Fibroblast of gingiva (primary cell): ENCODE results near the gene CCNG2.

Experiments
- DNase-seq: peaks from one replicate; pipeline ENCODE4 v3.0.0-alpha.2; 2011; ENCODE audit warnings: low read depth

CCNG2 gene

GRCh38 chr4:77178560-77178959 lies 21.6 kb downstream of the CCNG2 start:
- DNase-seq, result no peak

DNA sequence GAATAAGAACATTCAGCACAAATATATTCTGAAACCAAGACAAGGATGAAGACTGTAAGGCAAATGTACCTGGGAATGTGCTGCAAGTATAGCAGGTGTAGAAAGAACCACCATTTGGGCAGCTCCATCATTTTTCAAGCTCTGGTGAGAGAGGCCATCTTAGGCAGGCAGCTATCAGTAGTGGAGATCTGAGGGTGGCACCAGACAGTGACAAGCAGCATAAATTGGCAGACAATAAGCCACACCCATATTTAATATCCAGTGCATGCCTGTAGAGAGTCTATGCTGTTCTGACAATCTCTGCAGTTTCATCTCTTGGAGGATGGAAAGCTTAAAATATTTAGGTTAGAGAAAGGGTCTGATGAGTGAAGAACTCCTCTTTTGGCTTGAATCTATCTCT lies 22.5 kb downstream of the CCNG2 start:
- DNase-seq, result no peak

GRCh38 chr4:77181720-77182119 lies 24.7 kb downstream of the CCNG2 start:
- DNase-seq, result no peak

GRCh38 chr4:77183777-77184420 lies 26.9 kb downstream of the CCNG2 start:
- no peak for DNase-seq

GRCh38 chr4:77184974-77185373 lies 28.0 kb downstream of the CCNG2 start:
- no peak for DNase-seq

GRCh38 chr4:77185686-77186085 lies 28.7 kb downstream of the CCNG2 start:
- DNase-seq, result no peak

- no peak for DNase-seq
These were observed 30.3 kb downstream of the CCNG2 start for GRCh38 chr4:77187322-77187721.

DNA sequence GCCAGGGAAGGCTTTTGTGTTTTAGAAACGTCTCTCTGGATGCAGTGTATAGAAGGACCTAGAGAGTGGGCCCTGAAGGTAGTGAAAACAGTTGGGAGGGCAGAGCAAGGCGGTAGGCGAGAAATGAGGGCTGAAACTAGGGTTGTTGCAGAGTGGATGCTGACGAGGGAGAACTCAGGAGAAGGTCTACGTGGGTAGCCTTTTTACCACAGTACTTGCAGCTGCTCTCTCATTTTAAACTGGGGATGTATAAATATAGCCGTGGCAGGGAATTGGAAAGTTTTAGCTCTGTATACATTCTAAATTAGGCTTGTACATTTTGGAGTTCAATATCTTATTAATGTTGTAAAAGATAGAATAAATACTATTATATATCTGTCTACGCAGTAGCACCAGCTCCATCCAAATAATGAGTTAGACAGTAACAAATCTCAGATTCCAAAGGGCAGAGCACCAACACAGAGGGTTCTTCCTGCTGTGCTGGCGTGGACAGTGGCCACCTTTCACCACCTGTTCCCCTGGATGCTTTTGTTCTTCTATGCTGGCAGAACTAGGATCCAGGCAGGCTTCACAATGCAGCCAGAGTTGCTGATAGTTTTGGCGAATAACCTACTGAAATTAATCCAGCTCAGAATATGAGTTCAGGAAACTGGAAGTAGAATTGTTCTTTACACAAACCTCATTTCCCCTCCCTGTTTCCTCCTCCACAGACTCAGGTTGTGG lies 31.7 kb downstream of the CCNG2 start:
- DNase-seq, result no peak

- DNase-seq, result no peak
These were observed 32.4 kb downstream of the CCNG2 start for GRCh38 chr4:77189412-77189811.

DNA sequence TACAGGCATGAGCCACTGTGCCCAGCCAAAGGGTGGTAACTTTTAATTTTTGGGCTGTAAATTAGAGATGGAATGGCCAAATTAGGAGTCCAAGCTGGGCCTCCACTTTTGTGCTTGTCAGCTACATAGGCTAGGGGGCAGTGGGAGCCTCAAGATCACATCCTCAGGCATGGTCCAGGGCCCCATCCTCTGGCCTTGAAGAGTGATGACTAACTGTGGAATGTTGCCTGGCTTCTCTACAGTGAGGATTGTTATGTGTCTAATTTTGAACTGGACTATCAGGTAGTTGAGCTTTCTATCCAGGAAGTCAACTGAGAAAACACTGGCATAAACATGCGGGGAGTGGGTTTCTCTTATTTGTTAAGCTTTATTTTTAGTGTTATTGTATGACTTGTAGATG lies 33.0 kb downstream of the CCNG2 start:
- DNase-seq, result no peak

- DNase-seq, result no peak
These were observed 36.0 kb downstream of the CCNG2 start for GRCh38 chr4:77193046-77193445.

DNA sequence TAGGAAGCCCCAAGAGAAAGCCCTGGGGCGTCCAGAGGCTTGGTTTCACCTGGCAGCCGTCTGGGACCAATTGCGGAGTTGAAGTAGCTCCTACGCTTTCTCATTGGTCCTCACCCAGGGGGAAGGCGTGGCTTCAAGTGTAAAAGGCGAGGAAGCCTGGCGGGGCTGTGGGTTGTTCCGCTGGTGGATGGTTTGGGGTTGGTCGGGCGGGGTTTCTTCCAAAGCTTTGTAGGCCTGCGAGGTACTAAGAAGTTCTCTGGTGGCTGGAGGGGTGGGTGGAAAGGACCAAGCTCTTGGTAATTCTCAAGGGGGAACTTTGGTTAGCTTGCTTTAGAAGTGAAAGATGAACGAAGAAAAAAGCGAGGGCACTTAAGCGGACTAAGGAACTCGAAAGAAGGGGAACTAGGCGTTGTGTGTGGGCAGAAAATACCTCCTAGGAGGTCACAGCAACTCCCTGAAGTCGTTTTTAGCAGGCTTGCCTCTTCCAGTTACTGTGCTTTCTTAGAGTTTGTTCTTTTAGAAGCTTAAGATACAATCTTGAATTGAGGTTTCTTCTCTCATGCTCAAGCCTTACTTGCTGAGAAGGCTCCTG lies 36.6 kb downstream of the CCNG2 start:
- DNase-seq, result no peak

DNA sequence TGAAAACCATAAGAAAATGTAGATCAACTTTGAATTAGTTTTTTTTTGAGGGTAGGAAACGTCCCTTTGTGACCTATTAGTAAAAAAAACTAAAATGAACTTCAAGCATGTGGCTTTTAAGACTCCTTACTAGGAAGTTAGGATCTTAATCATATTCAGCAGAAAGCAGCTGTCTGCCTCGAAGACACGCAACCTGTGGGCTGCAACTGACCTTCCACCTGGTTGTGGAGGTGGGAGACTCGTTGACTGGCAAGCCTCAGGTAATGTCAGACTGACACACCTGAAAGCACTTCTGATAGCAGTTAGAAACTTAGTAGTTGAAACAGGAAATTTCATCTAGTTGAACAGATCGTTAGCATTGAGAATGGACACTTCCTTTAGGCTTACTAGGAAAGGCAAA lies 37.4 kb downstream of the CCNG2 start:
- DNase-seq, result no peak

- no peak for DNase-seq
These were observed 38.0 kb downstream of the CCNG2 start for GRCh38 chr4:77194989-77195388.

DNA sequence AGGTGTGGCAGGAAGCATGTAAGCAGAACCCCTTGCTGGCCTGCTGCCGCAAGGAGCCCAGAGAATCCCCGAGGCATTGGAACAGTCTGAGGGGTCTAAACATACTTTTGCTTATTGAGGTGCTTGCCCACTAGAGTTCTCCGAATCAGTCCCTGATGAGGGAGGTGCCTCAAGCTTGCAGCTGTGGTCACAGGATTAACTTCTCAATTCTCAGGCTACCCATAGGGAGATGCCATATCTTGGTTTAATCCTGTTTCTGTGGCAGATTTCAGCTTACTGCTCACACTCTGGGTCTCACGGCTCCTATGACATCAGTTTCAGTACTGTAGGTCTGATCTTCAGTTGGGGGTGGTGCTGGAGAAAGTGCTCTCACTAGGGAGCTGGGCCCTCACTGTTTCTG lies 39.9 kb downstream of the CCNG2 start:
- DNase-seq, result no peak

- DNase-seq, result no peak
These were observed 40.4 kb downstream of the CCNG2 start for GRCh38 chr4:77197361-77197760.

GRCh38 chr4:77197831-77198230 lies 40.8 kb downstream of the CCNG2 start:
- DNase-seq, result no peak

DNA sequence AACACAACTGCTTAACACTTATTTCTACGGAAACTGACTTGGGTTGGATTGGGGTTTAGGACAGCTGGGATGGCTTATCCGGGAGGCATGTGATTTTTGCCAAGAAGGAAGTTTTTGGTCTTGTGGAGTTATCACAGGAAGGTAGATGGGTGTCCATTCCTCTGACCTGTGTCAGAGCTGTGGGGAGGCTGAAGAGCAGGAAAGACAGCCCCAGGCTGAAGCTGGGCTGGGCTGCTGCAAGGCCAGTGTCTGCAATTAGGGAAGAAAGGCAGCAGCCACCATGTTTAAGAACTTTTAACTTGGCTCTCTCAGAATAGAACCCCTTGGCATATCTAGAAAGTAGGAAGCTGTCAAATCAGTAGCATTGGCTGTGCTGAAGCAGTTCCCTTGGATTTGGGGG lies 42.3 kb downstream of the CCNG2 start:
- DNase-seq, result no peak

- no peak for DNase-seq
These were observed 42.7 kb downstream of the CCNG2 start for GRCh38 chr4:77199701-77200100.

GRCh38 chr4:77201343-77201742 lies 44.3 kb downstream of the CCNG2 start:
- DNase-seq, result no peak

DNA sequence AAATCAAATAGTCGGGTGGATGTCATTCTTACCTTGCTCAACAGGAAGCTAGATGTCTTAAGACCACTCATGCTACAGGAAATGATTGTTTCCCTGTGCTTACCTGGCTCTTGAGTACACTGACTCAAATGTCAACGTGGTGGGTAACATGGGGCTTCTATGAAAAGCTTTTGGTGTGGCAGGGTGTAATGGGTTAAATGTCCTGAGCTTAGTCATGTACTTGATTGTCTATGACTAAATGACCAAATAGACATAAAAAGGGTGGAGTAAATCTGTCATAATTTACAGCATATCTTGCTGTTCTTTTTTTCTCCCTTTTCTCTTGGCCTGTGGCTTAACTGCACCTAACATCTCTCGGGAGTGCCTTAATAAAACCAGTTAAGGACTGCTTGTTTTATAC lies 44.9 kb downstream of the CCNG2 start:
- no peak for DNase-seq

GRCh38 chr4:77202491-77202890 lies 45.5 kb downstream of the CCNG2 start:
- DNase-seq, result no peak

GRCh38 chr4:77203380-77204197 lies 46.6 kb downstream of the CCNG2 start:
- peak; percentile 68 for DNase-seq
